GM12874 (cell line): ENCODE results near the gene SIM2.

Experiments used
- TF ChIP-seq, protein P1 (sequence below): IDR thresholded peaks from 2 replicates; pipeline ENCODE4 v1.5.1; 2011; ENCODE audit warnings: low read depth, mild to moderate bottlenecking, control low read depth, low read length, moderate library complexity; ENCODE audit not compliant: insufficient read depth

SIM2 gene

DNA sequence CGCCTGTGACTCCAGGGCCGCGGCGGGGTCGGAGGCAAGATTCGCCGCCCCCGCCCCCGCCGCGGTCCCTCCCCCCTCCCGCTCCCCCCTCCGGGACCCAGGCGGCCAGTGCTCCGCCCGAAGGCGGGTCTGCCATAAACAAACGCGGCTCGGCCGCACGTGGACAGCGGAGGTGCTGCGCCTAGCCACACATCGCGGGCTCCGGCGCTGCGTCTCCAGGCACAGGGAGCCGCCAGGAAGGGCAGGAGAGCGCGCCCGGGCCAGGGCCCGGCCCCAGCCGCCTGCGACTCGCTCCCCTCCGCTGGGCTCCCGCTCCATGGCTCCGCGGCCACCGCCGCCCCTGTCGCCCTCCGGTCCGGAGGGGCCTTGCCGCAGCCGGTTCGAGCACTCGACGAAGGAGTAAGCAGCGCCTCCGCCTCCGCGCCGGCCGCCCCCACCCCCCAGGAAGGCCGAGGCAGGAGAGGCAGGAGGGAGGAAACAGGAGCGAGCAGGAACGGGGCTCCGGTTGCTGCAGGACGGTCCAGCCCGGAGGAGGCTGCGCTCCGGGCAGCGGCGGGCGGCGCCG, at the start of gene SIM2:
TSS of gene SIM2 (plus strand) at position 135 of the 565 bp plus-strand sequence. CDS start 632 bp downstream, outside the sequence.
- TF ChIP-seq, protein P1, sequence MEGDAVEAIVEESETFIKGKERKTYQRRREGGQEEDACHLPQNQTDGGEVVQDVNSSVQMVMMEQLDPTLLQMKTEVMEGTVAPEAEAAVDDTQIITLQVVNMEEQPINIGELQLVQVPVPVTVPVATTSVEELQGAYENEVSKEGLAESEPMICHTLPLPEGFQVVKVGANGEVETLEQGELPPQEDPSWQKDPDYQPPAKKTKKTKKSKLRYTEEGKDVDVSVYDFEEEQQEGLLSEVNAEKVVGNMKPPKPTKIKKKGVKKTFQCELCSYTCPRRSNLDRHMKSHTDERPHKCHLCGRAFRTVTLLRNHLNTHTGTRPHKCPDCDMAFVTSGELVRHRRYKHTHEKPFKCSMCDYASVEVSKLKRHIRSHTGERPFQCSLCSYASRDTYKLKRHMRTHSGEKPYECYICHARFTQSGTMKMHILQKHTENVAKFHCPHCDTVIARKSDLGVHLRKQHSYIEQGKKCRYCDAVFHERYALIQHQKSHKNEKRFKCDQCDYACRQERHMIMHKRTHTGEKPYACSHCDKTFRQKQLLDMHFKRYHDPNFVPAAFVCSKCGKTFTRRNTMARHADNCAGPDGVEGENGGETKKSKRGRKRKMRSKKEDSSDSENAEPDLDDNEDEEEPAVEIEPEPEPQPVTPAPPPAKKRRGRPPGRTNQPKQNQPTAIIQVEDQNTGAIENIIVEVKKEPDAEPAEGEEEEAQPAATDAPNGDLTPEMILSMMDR, result no peak

GRCh38 chr21:36654324-36654723, 44.6 kb upstream of the SIM2 start:
- TF ChIP-seq, protein P1, result no peak

GRCh38 chr21:36654796-36655325, 44.1 kb upstream of the SIM2 start:
- TF ChIP-seq, protein P1, result no peak

DNA sequence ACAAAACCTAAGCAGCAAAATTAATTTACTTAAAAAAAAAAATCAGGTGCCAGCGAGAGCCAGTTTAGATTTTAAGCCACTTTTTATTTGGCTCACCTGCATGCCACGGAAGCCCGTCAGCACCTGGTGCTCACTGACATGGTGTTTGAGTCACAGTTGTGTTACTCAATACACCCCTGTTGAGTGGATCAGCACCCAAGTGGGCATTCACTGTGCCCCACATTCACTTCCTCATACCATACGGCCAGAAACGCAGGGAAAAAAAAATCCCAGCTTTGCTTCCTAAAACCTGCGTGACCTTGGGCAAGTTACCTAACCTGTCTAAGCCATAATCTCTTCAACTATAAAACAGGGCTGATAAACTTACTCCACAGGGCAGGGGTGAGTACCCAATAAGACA, 42.8 kb upstream of the SIM2 start:
- TF ChIP-seq, protein P1, result no peak

DNA sequence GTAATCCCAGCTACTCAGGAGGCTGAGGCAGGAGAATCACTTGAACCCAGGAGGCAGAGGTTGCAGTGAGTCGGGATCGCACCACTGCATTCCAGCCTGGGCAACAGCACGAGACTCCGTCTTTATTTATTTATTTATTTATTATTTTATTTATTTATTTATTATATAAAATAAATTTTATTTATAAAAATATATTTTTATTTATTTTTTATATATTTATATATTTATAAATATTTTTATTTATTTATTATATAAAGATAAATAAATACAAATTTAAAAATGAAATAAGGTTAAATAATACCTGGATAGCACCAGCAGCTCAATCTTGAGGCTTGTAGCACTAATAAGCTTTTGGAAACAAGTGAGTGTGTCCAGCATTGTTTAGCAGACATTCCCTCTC, 40.9 kb upstream of the SIM2 start:
- TF ChIP-seq, protein P1, result no peak

DNA sequence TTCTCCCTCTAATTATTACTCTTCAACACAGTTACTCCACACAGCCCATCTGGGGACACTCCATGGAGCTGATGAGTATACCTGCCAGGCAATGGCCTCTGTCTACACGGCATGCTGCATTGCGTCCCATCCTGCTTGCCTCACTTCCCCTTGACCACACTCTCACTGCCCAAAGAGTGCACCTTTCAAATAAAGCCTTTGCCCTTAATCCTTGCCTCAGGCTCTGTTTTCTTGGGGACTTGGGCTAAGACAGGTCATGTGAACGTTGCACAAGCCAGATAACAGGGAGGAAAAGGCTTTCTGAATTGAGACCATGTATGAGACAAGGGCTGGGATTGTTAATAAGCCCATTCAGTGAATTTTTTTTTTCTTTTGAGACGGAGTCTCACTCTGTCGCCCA, 40.0 kb upstream of the SIM2 start:
- TF ChIP-seq, protein P1, result no peak

DNA sequence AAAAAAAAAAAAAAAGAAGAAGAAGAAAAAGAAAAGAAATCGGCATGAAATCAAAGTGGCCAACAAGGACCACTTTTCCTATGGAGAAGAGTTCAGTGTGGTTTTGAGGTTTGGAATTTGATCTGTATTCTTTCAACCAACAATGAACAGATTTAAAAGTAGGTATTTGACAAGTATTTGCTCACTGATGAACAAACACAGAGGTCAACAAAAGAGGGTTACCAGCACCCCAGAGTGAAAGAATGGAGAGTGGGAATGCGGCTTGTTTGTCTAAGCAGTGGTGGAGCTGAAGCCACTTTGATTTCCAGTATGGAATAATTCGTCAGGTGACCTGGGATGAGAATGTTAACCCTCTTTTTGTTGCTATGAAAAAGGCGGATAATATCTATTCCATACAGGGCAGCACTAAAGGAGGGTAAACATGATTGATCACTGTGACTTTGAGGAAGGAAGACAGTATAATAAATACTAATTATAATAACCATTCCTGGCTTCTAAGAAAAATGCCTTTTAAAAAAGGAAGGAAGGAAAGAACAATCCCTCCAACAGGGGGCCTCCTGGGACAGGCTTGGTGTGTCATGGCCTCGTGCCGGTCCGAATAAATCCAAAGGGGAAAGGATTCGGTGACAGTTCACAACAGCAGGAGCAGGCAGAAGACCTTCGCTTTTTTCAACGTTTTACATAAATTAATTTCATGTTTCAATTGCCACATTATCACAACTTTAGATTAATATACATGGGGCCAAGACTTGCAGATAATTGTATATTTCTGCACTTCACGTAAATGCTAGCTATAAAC, 37.2 kb upstream of the SIM2 start:
- TF ChIP-seq, protein P1, result no peak
